HFF-Myc (cell line): ENCODE measurements around the gene MAPKBP1.

Experiments used
- DNase-seq: peaks from one replicate; pipeline ENCODE4 v3.0.0-alpha.2; 2011; ENCODE audit warnings: low read depth; ENCODE audit errors: extremely low read depth
- H3K4me3 ChIP-seq: replicated peaks from 2 replicates; pipeline ENCODE4 v1.5.1; 2011; ENCODE audit warnings: low read depth, mild to moderate bottlenecking, control low read depth, low read length
- CTCF ChIP-seq: IDR thresholded peaks from 2 replicates; pipeline ENCODE4 v1.5.1; 2012; ENCODE audit warnings: mild to moderate bottlenecking, low read depth, low read length, control low read depth; ENCODE audit errors: missing control alignments

The MAPKBP1 gene

GRCh38 chr15:41832208-41832607 lies 57.9 kb downstream of the MAPKBP1 start:
- TF ChIP-seq CTCF = no peak
- DNase-seq = no peak
- H3K4me3 ChIP-seq = no peak overlapping the region

- TF ChIP-seq CTCF = no peak
- no peak for DNase-seq
- H3K4me3 ChIP-seq = no peak overlapping the region
These were observed 58.6 kb downstream of the MAPKBP1 start for GRCh38 chr15:41832875-41833274.

- no peak for TF ChIP-seq CTCF
These were observed 59.8 kb downstream of the MAPKBP1 start for GRCh38 chr15:41834096-41834495.

GRCh38 chr15:41836073-41836472 lies 61.8 kb downstream of the MAPKBP1 start:
- no peak overlapping the region for H3K4me3 ChIP-seq
- no peak for TF ChIP-seq CTCF
- DNase-seq = no peak

More at GRCh38 chr15:41834096-41834495, 59.8 kb downstream of the MAPKBP1 start:
- no peak for DNase-seq
- no peak overlapping the region for H3K4me3 ChIP-seq

- TF ChIP-seq CTCF = no peak
- no peak for DNase-seq
These were observed 62.6 kb downstream of the MAPKBP1 start for GRCh38 chr15:41836713-41837454.

GRCh38 chr15:41838400-41838897 lies 64.2 kb downstream of the MAPKBP1 start, which contains the start of gene PLA2G4B:
Gene PLA2G4B (plus strand): TSS chr15:41838847. CDS start chr15:41838914, 67 bp downstream.
- H3K4me3 ChIP-seq = no peak within 1 kb of the TSS
- DNase-seq = no peak
- TF ChIP-seq CTCF = no peak

More at GRCh38 chr15:41836713-41837454, 62.6 kb downstream of the MAPKBP1 start:
- no peak overlapping the region for H3K4me3 ChIP-seq
